ENCODE measurements around the gene ABCC2.
"Not testable (repeated sequence)": the region's sequence is repeated elsewhere in the genome, so short reads cannot be mapped to it uniquely, and the experiment has no call there.

The ABCC2 gene

DNA sequence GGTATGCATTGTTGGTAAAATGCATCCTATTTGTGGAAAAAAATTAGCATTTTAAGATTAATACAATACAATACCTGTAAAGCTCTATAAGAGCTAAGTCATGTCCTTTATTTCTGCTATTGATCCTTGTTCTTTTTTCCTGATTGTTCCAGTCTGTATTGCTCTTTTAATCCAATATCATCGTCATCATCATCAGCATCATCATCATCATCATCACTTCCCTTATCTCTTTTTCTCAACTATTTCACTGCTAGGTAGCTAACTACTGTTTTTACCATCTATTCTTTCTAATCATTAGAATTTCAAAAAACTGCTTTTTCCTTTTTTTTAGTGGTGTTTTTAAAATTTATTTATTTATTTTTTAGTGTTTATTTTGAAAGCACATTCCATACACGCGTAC lies 71.2 kb downstream of the ABCC2 start:
- DNase-seq (ENCODE audit: low spot score) = no peak

- peak; percentile 69 for DNase-seq (ENCODE audit: low spot score)
Observed at GRCh38 chr10:99854860-99855259, 72.4 kb downstream of the ABCC2 start.

DNA sequence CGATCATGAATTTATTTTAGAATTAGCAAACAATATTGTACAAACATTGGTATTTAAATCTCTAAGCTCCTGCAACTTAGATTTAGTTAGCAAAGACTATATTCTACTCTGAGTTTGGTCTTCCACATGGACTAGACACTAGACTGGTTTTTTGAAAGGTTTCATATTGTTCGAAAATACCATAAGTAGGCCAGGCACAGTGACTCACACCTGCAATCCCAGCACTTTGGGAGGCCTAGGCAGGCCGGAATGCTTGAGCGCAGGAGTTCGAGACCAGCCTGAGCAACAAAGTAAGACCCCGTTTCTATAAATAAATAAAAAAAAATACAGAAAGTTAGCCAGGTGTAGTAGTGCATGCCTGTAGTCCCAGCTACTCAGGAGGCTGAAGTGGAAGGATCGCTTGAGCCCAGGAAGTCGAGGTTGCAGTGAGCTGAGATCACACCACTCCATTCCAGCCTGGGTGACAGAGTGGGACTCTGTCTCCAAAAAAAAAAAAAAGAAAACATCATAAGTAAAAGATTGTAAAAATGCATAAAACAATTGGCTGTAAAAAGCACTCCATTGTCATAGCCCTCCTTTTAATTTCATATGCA lies 73.1 kb downstream of the ABCC2 start:
- no peak for DNase-seq (ENCODE audit: low spot score)

DNA sequence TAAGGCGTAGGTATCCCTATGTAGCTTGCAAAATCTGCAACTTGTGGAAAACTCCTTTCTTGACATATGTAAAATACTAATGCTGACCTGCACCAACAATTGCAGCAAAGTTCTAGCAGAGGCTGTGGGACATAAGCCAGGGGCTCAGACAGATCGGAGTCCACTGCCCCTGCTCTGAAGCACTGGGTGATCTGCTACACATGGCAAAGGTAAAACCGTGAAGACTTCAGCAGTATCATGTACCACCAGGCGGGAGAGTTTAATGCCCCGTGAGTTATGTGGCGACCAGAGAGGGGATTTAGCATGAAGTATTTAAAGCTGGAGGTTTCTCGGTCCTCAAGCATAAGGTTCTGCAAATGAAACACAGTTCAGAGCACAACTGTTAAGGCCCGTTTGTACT lies 76.4 kb downstream of the ABCC2 start:
- no peak for DNase-seq (ENCODE audit: low spot score)

DNA sequence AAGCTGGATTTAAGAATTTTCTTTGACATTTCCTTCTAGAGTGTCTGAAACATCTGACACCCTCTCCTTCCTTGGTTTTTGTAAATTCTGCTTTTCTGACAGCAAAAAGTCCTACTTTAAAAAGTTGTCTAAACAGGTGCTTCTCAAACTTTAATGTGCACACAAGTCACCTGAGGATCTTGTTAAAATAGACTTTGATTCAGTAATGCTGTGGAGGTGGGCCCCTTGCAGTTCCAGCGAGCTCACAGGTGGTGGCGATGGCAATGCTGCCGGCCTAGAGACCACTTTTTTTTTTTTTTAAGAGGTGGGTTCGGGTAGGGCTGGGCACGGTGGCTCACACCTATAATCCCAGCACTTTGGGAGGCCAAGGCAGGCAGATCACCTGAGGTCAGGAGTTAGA lies 77.1 kb downstream of the ABCC2 start:
- DNase-seq (ENCODE audit: low spot score) = no peak

DNA sequence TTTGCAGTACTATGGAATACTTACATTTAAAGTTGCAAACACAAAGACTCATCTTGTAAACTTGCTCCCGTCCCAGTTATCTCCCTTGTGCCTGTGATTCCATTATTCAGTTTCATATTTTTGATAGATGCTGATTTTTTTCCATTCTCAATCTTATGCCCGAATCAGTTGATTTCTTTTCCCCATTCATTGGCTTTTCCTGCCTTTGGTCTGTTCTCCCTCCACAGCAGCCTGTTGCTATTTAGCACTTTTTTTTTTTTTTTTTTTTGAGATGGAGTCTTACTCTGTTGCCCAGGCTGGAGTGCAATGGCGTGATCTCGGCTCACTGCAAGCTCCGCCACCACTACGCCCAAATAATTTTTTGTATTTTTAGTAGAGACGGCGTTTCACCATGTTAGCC lies 78.0 kb downstream of the ABCC2 start:
- no peak for DNase-seq (ENCODE audit: low spot score)

DNA sequence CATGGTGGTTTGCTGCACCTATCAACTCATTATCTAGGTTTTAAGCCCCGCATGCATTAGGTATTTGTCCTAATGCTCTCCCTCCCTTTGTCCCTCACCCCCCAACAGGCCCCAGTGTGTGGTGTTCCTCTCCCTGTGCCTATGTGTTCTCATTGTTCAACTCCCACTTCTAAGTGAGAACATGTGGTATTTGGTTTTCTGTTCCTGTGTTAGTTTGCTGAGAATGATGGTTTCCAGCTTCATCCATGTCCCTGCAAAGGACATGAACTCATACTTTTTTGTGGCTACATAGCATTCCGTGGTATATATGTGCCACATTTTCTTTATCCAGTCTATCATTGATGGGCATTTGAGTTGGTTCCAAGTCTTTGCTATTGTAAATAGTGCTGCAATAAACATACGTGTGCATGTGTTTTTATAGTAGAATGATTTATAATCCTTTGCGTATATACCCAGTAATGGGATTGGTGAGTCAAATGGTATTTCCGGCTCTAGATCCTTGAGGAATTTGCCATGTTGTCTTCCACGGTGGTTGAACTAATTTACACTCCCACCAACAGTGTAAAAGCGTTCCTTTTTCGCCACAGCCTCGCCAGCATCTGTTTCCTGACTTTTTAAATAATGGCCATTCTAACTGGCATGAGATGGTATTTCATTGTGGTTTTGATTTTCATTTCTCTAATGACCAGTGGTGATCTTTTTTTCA lies 81.2 kb downstream of the ABCC2 start:
- not testable (repeated sequence) for DNase-seq (ENCODE audit: low spot score)

- not testable (repeated sequence) for DNase-seq (ENCODE audit: low spot score)
Observed at GRCh38 chr10:99867250-99867649, 84.8 kb downstream of the ABCC2 start.

- no peak for DNase-seq (ENCODE audit: low spot score)
Observed at GRCh38 chr10:99869581-99870122, 87.2 kb downstream of the ABCC2 start.

DNA sequence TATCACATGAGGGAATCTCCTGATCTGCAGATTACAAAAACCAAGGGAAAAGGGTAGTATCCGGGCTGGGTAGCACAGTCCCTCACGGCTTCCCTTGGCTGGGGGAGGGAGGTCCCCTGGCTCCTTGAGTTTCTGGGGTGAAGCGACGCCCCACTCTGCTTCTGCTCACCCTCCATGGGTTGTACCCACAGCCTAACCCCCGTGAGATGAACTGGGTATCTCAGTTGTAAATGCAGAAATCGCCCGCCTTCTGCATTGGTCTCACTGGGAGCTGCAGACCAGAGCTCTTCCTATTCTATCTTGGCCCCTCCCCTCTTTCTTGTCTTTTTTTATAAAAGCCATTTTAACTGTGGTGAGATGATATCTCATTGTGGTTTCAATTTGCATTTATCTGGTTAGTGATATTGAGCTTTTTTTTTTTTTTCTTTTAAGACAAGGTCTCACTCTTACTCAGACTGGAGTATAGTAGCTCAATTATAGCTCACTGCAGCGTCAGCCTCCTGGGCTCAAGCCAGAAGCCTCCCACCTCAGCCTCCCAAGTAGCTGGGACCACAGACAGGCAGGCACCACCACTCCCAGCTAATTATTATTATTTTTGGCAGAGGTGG lies 87.8 kb downstream of the ABCC2 start:
- no peak for DNase-seq (ENCODE audit: low spot score)

DNA sequence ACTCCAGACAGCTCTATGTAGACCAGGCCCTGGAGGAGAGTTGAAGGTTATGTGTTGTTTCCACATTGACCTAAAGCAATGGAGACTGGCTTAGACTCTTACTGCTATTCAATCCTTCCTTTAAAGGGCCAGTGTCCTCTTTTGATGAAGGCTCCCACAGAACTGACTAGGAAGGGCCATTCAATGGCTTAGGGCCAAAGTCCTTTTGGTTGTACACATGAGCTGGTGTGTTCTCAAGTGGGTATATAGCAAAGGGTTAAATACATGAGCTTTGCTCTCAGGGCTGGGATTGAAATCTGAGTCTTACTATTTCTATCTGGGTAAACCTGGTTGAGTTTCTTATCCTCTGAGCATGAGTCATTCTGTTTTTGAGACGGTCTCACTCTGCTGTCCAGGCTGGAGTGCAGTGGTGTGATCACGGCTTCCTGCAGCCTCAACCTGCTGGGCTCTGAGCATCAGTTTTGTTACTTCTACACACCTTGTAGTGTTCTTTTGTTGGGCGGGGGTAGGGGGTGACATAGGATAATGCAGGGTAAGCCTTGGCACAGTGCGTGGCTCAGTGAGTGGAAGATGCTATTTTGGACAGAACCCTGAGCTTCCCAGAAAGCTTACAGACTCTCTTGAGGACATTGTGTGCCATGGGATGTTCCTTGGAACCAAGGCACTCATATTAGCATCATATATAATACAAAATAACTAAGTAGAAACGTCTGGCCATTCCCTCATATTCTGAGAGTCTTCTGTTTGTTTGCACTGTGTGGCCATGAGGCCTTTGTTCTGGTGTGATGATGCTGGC lies 90.1 kb downstream of the ABCC2 start:
- DNase-seq (ENCODE audit: low spot score) = no peak

GRCh38 chr10:99873846-99874245 lies 91.4 kb downstream of the ABCC2 start:
- DNase-seq (ENCODE audit: low spot score) = no peak

- DNase-seq (ENCODE audit: low spot score) = no peak
Observed at GRCh38 chr10:99874341-99875085, 92.1 kb downstream of the ABCC2 start.

DNA sequence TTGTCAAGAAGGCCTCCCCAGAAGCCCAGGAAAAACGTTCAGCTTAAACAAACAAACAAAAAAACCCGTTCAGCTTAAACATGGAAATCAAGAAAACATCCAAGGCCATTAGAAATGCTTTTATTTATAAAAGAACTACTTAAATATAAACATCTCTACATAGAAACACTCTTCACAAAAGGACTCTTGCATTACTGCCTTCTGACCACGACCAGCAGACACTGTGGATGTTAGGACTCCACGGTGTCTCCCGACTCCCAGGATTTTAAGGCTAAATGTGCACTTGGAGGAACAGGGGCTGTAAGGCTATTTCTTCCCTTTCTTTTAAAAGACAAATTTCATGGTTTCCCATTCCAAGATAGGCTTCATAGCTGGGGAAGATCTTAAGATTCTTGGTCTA lies 93.0 kb downstream of the ABCC2 start:
- DNase-seq (ENCODE audit: low spot score) = no peak

GRCh38 chr10:99880080-99880835 lies 97.8 kb downstream of the ABCC2 start:
- DNase-seq (ENCODE audit: low spot score) = no peak

GRCh38 chr10:99881371-99881770 lies 98.9 kb downstream of the ABCC2 start:
- DNase-seq (ENCODE audit: low spot score) = no peak

- no peak for DNase-seq (ENCODE audit: low spot score)
Observed at GRCh38 chr10:99883523-99883922, 101.1 kb downstream of the ABCC2 start.

DNA sequence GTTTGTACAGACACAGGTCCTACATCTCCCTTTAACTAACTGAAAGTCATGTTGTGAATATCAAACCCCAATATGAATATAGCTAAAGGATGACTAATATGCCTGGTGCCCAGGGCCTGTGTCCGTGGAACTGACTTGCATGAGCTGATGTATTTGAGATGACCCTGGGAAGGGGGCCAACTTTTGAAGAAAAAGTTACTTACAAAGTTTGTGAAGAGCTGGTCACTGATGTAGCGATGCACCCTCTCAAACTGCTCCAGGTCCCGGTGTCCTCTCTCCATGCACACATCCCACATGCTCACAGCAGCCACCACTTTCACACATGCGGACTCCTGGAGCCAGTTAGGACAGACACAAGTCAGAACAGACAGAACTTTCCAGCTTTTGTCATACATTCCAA lies 106.2 kb downstream of the ABCC2 start:
- DNase-seq (ENCODE audit: low spot score) = peak; percentile 63

- DNase-seq (ENCODE audit: low spot score) = no peak
Observed at GRCh38 chr10:99894613-99895012, 112.2 kb downstream of the ABCC2 start.

DNA sequence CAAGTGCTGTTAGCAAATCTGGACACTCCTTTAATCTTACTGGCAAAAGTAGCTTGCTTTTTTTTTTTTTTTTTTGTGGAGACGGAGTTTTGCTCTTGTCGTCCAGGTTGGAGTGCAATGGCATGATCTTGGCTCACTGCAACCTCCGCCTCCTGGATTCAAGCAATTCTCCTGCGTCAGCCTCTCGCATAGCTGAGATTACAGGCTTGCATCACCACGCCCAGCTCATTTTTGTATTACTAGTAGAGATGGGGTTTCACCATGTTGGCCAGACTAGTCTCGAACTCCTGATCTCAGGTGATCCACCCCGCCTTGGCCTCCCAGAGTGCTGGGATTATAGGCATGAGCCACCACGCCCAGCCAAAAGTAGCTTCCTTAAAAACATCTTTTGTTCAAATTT lies 112.6 kb downstream of the ABCC2 start:
- not testable (repeated sequence) for DNase-seq (ENCODE audit: low spot score)

- DNase-seq (ENCODE audit: low spot score) = no peak
Observed at GRCh38 chr10:99895867-99896266, 113.4 kb downstream of the ABCC2 start.

All from AG08396 (cell line).